SK-N-SH (cell line): ENCODE data around the gene HMGXB3.

Source experiments
- EP300 ChIP-seq, 2 experiments: IDR thresholded peaks; 2 replicates each; pipeline versions ENCODE4 v1.4.0 to v1.6.1; 2012; ENCODE audit warnings: borderline replicate concordance in 1 of 2, low read depth in 1 of 2, low read length in 1 of 2
- EZH2phosphoT487 ChIP-seq: fragments of 200-600 bp; sonication (generic); IDR thresholded peaks from 2 replicates; pipeline ENCODE4 v1.6.1; 2017; ENCODE audit warnings: low read depth, mixed run types, mild to moderate bottlenecking, antibody characterized with exemption, moderate library complexity, borderline replicate concordance
- FOXJ3 ChIP-seq: sonication (generic); formaldehyde crosslinking; IDR thresholded peaks from 2 replicates; pipeline ENCODE4 v1.5.1; 2020; ENCODE audit warnings: mild to moderate bottlenecking, missing genetic modification reagents
- FOXM1 ChIP-seq: IDR thresholded peaks from 2 replicates; pipeline ENCODE4 v1.4.0; 2012; ENCODE audit warnings: low read depth, mild to moderate bottlenecking
- GABPA ChIP-seq: IDR thresholded peaks from 2 replicates; pipeline ENCODE4 v1.4.0; 2012; ENCODE audit warnings: low read depth, mild to moderate bottlenecking
- POLR2AphosphoS5 ChIP-seq: IDR thresholded peaks from 2 replicates; pipeline ENCODE4 v1.6.1; 2012; ENCODE audit warnings: low read depth, low read length
- RAD21 ChIP-seq: IDR thresholded peaks from 2 replicates; pipeline ENCODE4 v1.6.1; 2012; ENCODE audit warnings: mild to moderate bottlenecking, low read length
- RFX5 ChIP-seq: IDR thresholded peaks from 2 replicates; pipeline ENCODE4 v1.6.1; 2012; ENCODE audit warnings: mild to moderate bottlenecking, improper control_type of control experiment, low read length
- RXRA ChIP-seq: IDR thresholded peaks from 2 replicates; pipeline ENCODE4 v1.4.0; 2012; ENCODE audit warnings: low read depth, mild to moderate bottlenecking, borderline replicate concordance
- TAF1 ChIP-seq: IDR thresholded peaks from 2 replicates; pipeline ENCODE4 v1.6.1; 2012; ENCODE audit warnings: low read depth, mild to moderate bottlenecking, low read length, moderate library complexity, borderline replicate concordance
- TCF12 ChIP-seq: IDR thresholded peaks from 2 replicates; pipeline ENCODE4 v1.4.0; 2012
- YY1 ChIP-seq: IDR thresholded peaks from 2 replicates; pipeline ENCODE4 v1.4.0; 2012; ENCODE audit warnings: low read depth, mild to moderate bottlenecking
- TF ChIP-seq, protein P1 (sequence below): fragments of 200-600 bp; sonication (generic); IDR thresholded peaks from 2 replicates; pipeline ENCODE4 v1.6.1; 2017; ENCODE audit warnings: antibody characterized with exemption, mild to moderate bottlenecking, moderate library complexity
- TF ChIP-seq, protein P2 (sequence below): IDR thresholded peaks from 2 replicates; pipeline ENCODE4 v1.4.0; 2012; ENCODE audit warnings: low read depth

DNA sequence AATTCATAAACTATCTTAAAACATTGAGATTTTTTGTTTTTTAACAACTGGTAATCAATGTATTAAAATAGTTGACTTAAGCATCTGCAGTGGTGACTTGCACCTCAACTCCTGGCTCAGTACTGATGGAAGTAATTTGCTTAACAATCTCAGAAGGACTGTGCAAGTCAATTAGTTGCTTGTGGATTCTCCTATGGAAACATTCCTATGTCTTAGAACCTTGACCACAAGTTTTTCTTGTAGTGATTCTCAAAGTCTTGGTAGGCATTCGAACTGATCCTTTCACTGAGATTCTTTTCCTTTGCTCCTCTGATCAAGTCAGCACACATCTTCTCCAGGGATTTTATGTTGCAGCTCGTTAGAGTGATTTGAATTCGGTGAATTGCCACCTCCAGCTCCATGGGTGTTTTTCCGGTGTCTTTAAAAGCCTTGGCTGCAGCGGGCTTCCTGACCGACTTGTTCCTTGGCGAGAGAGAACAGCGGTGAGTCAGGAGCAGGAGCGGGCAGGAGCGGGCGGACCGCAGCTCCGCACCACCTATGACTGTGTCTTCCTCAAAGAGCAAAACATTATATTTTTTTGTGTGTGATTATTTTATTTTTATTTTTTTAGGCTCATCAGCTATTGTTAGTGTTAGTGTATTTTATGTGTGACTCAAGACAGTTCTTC is 21.1 kb downstream of the HMGXB3 start:
- no peak for TF ChIP-seq EP300 (IDR thresholded peaks at IDR 0.05; ENCODE audit: borderline replicate concordance in 1 of 2, low read depth in 1 of 2, low read length in 1 of 2)
- no peak for TF ChIP-seq POLR2AphosphoS5
- TF ChIP-seq, protein P1, sequence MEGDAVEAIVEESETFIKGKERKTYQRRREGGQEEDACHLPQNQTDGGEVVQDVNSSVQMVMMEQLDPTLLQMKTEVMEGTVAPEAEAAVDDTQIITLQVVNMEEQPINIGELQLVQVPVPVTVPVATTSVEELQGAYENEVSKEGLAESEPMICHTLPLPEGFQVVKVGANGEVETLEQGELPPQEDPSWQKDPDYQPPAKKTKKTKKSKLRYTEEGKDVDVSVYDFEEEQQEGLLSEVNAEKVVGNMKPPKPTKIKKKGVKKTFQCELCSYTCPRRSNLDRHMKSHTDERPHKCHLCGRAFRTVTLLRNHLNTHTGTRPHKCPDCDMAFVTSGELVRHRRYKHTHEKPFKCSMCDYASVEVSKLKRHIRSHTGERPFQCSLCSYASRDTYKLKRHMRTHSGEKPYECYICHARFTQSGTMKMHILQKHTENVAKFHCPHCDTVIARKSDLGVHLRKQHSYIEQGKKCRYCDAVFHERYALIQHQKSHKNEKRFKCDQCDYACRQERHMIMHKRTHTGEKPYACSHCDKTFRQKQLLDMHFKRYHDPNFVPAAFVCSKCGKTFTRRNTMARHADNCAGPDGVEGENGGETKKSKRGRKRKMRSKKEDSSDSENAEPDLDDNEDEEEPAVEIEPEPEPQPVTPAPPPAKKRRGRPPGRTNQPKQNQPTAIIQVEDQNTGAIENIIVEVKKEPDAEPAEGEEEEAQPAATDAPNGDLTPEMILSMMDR, result no peak
- no peak for TF ChIP-seq FOXM1
- TF ChIP-seq YY1, result no peak
- TF ChIP-seq, protein P2, sequence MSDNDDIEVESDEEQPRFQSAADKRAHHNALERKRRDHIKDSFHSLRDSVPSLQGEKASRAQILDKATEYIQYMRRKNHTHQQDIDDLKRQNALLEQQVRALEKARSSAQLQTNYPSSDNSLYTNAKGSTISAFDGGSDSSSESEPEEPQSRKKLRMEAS, result no peak
- TF ChIP-seq TCF12, result no peak
- TF ChIP-seq RXRA, result no peak
- peak; percentile 20; the same call in 1 of the 2 replicates for TF ChIP-seq TAF1
- no peak for TF ChIP-seq GABPA
- TF ChIP-seq RAD21, result no peak
- TF ChIP-seq FOXJ3 (CRISPR knock-in tag), result no peak
- TF ChIP-seq EZH2phosphoT487, result no peak
- no peak for TF ChIP-seq RFX5
